ENCODE measurements around the gene NDUFB6.

DNA sequence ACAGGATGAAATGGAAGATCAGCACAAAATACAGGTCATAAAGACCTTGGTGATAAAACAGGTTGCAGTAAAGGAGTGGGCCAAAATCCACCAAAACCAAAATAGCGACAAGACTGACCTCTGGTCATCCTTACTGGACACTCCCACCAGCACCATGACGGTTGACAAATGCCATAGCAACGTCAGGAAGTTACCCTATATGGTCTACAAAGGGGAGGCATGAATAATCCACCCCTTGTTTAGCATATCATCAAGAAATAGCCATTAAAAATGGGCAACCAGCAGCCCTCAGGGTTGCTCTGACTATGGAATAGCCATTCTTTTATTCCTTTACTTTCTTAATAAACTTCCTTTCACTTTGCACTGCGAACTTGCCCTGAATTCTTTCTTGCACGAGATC is 6.0 kb upstream of the NDUFB6 start:
- TF ChIP-seq, protein P1, sequence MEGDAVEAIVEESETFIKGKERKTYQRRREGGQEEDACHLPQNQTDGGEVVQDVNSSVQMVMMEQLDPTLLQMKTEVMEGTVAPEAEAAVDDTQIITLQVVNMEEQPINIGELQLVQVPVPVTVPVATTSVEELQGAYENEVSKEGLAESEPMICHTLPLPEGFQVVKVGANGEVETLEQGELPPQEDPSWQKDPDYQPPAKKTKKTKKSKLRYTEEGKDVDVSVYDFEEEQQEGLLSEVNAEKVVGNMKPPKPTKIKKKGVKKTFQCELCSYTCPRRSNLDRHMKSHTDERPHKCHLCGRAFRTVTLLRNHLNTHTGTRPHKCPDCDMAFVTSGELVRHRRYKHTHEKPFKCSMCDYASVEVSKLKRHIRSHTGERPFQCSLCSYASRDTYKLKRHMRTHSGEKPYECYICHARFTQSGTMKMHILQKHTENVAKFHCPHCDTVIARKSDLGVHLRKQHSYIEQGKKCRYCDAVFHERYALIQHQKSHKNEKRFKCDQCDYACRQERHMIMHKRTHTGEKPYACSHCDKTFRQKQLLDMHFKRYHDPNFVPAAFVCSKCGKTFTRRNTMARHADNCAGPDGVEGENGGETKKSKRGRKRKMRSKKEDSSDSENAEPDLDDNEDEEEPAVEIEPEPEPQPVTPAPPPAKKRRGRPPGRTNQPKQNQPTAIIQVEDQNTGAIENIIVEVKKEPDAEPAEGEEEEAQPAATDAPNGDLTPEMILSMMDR (IDR thresholded peaks at IDR 0.05), result no peak
- TF ChIP-seq EP300 (IDR thresholded peaks at IDR 0.05) (no peak), POLR2A (IDR thresholded peaks at IDR 0.05; ENCODE audit: low read depth) (no peak)

Measured in esophagus muscularis mucosa (tissue), 4 donors.